ENCODE data around the gene CCDC183.
"Not testable (repeated sequence)": the region's sequence is repeated elsewhere in the genome, so short reads cannot be mapped to it uniquely, and the experiment has no call there.

The CCDC183 gene

DNA sequence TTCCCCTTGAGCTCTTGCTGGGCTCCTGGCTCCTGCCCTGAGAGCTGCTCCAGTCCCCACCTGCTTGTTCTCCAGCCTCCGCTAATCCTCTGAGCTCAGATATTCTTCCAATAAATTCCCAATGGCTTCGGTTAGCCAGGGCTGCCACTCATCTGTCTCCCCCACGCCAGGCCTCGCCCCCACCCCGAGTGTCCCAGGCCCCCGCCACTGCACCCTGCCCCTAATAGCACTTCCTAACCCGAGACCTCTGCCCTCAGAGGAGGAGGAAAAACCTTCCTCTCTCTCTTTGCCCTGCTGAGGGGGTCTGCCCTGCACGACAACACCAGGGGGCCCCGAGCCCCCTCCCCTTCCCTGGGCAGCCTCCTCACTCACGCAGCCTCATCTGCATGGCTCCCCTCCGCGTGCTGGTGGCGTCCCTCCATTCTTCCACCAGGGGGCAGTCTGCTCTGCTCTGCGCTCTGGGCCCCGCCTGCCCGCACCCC lies 26.4 kb upstream of the CCDC183 start:
- TF ChIP-seq ZNF274 (IDR thresholded peaks at IDR 0.05; ENCODE audit: low read depth, low read length) = no peak
- no peak overlapping the region for H3K4me3 ChIP-seq (ENCODE audit: low read length)

DNA sequence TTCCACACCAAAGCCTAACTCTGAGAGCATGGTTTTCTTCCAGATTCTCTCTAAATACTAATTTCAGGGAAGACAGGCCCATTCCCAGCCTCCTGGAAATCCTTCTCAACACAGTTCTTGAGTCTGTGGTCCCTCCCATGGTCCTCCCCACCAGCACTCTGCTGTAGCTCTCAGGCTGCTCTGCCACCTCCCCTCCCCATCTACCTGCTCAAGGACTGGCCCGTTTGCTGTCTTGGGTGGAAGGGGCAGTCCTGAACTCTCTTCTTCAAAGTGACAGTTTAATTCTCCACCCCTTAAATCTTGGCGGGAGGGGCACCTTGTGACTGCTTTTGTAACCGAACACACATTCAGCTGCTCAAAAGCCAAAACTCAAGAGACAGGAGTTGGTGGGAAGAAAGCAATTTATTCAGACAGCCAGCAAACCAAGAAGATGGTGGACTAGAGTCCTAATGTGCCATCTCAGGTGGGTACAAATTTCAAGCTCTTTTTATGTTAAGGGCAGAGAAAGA lies 24.2 kb upstream of the CCDC183 start:
- no peak for TF ChIP-seq ZNF274 (IDR thresholded peaks at IDR 0.05; ENCODE audit: low read depth, low read length)

DNA sequence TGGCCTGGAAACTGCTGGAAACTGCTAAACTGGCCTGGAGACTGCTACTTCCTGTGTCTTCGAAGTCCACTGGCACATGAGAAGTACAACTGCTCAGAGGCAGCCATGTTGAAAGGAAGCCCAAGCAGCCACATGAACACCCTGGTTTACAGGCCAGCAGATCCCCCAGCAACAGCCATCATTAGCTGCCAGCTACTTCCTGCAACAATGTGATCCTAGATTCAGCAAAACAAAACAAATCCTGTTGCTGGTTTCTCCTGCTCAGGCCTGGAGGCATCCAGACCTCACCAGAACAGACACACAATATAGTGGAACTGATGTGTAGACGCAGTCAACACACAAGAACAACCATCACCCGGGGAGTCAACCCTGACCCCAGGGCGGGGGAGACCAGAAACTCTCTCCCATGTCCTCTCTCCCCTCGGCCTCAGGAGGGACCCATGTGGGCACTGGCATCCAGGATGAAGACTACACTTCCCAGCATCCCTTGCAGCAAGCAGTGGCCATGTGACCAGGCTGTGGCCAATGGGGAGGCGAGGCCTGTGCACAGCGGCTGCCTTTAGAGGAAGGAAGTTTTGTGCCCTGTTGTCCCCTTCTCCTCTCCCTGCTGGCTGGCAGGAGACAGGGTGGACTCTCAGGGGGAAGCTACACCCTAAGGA lies 22.6 kb upstream of the CCDC183 start:
- TF ChIP-seq ZNF274 (IDR thresholded peaks at IDR 0.05; ENCODE audit: low read depth, low read length) = no peak
- no peak overlapping the region for H3K4me3 ChIP-seq (ENCODE audit: low read length)

More for the DNA sequence above, 24.2 kb upstream of the CCDC183 start:
- no peak overlapping the region for H3K4me3 ChIP-seq (ENCODE audit: low read length)

DNA sequence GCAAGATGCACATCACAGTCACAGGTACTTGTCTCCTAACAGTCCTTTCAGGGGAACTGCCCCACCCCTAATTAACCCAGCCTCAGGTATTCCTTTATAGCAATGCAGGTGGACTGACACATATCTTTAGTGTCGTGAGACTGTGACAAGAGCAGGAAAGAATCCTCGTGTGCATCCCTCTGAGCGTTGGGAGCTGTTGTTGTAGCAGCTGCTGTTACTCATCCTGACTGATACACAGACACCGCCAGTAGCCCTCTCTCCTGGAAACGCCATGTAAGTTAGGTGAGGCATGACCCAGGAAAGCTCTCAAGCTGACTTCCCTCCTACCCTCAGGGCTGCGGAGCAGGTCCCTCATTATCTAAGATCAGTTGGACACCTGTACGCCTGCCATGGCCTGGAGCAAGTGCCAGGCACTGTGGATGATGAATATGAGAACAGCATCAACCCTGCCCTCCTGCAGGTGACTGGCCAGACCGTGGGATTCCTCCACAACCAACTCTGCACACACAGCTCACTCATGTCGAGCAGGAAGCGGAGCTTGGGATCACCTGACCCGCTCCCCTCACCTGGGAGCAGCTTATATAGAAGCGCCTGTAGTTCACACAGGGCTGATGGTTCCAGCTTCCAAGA lies 21.6 kb upstream of the CCDC183 start:
- H3K4me3 ChIP-seq (ENCODE audit: low read length) = no peak overlapping the region
- TF ChIP-seq ZNF274 (IDR thresholded peaks at IDR 0.05; ENCODE audit: low read depth, low read length) = no peak

DNA sequence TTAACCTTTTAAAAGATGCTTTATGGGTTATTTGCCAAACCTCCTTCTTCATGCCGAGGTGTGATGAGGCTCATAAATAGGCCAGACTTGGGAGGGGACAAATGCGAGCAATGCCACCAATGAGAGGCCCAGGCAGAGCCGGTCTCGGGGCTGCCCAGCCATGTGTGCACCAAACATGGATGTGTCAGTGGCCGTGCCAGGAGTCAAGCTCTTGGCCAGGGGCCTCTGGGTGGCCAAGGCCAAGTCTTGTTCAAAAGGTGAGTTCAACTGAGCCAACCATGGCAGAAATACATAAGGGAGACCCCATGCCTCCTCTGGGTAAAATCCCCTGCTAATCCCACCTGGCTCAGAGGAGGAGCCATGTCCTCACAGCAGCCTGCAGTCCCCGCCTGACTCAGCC lies 20.9 kb upstream of the CCDC183 start:
- H3K4me3 ChIP-seq (ENCODE audit: low read length) = no peak overlapping the region
- no peak for TF ChIP-seq ZNF274 (IDR thresholded peaks at IDR 0.05; ENCODE audit: low read depth, low read length)

DNA sequence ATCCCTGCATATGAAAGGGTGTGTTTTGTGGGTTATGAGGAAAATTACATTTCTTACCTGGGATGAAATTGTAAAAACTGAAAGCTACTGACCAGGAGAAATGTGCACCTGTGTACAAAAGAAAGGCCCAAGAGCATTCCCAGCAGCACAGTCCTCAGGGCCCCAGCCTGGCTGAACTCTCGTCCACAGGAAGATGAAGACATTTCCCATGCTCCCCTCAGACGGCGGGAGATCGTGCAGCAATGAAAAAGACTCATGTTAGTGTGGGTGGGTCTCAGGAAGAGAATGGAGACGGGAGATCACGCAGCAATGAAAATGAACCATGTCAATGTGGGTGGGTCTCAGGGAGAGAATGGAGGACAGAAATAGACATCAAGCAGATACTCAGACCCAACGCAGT lies 19.2 kb upstream of the CCDC183 start:
- H3K4me3 ChIP-seq (ENCODE audit: low read length) = no peak overlapping the region
- TF ChIP-seq ZNF274 (IDR thresholded peaks at IDR 0.05; ENCODE audit: low read depth, low read length) = no peak

DNA sequence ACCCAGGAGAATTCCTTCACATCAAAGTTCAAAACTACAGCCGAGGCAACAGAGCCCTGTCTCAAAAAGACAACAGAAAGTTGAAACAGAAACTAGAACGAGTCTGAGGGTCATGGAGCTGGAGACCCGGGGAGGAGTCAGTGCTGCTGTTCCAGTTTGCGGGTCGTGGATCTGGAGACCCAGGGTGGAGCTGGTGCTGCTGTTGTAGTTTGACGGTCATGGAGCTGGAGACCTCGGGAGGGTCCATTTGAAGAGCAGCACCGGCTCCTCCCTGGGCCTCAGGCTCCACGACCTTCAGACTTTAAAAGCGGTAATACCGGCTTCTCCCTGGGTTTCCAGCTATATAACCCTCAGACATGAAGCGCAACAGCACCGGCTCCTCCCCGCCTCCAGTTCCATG lies 18.8 kb upstream of the CCDC183 start:
- H3K4me3 ChIP-seq (ENCODE audit: low read length) = no peak overlapping the region
- TF ChIP-seq ZNF274 (IDR thresholded peaks at IDR 0.05; ENCODE audit: low read depth, low read length) = no peak

DNA sequence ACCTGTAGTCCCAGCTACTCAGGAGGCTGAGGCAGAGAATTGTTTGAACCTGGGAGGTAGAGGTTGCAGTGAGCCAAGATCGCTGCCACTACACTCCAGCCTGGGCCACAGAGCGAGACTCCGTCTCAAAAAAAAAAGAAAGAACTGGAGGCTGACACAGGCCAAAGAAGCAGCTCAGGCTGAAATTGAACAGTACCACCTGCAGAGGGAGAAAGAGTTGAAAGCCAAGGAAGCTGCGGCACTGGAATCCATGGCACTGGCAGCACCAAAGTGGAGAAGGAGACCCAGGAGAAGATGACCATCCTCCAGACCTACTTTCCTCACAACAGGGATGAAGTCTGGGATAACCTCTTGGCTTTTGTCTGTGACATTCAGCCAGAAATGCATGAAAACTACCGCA lies 16.3 kb upstream of the CCDC183 start:
- TF ChIP-seq ZNF274 (IDR thresholded peaks at IDR 0.05; ENCODE audit: low read depth, low read length) = no peak
- no peak overlapping the region for H3K4me3 ChIP-seq (ENCODE audit: low read length)

DNA sequence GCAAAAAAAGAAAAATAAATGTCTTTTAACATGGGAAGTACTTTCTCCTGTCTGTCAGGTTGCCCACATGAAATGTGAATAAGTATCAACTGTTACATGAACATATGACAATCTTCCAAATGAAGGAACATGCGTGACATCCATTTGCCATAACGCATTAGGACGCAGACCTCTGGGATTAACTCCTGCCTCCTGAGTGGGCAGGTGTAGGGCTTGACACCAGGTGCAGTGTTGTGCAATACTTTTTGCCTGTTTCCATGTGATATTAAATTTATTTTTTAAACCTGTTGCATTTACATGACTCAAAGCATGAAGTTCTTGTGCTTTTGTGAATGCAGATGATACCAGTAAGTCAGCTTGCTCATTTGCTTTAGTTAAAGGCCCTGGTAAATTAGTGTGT lies 13.7 kb upstream of the CCDC183 start:
- TF ChIP-seq ZNF274 (IDR thresholded peaks at IDR 0.05; ENCODE audit: low read depth, low read length) = no peak
- H3K4me3 ChIP-seq (ENCODE audit: low read length) = no peak overlapping the region

DNA sequence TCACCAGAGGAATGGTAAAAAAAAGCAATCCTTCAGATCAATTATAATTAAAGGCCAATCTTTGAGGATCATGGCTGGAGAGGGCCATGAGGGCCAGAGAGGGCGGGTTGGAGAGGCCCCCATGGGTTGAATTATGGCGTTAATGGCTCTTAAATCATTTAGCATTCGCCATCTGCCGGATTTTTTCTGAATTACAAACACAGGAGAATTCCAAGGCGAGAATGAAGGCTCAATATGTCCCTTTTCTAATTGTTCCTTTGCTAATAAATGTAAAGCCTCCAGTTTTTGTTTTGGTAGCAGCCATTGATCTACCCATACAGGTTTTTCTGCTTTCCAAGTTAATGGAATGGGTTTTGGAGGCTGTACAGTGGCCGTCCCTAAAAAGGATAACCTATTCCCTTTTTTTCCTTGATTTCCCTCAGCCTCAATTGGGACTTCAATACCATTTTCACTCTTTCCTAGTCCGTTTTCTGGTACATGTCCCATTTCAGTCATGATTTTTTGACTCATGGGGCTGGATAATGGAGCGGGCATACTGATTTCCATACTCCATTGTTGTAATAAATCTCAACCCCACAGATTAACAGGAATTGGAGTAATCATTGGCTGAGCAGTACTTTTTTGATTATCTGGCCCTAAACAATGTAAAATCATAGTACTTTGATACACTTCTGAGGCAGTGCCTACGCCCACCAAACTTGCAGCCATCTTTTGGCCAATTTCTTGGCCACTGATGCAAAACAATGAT lies 11.7 kb upstream of the CCDC183 start:
- no peak for TF ChIP-seq ZNF274 (IDR thresholded peaks at IDR 0.05; ENCODE audit: low read depth, low read length)
- no peak overlapping the region for H3K4me3 ChIP-seq (ENCODE audit: low read length)

DNA sequence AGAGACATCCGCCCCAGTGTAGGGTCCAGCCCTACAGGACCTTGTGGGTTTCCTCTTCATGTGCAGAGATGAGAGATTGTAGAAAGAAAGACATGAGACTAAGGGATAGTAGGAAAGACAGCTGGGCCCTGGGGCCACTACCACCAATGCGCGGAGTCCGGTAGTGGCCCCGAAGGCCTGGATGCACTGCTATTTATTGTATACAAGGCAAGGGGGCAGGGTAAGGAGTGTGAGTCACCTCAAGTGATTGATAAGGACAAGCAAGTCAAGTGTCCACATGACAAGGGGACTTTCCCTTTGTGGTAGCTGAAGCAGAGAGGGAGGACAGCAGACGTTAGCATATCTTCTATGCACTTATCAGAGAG lies 11.2 kb upstream of the CCDC183 start:
- no peak overlapping the region for H3K4me3 ChIP-seq (ENCODE audit: low read length)
- TF ChIP-seq ZNF274 (IDR thresholded peaks at IDR 0.05; ENCODE audit: low read depth, low read length) = no peak

DNA sequence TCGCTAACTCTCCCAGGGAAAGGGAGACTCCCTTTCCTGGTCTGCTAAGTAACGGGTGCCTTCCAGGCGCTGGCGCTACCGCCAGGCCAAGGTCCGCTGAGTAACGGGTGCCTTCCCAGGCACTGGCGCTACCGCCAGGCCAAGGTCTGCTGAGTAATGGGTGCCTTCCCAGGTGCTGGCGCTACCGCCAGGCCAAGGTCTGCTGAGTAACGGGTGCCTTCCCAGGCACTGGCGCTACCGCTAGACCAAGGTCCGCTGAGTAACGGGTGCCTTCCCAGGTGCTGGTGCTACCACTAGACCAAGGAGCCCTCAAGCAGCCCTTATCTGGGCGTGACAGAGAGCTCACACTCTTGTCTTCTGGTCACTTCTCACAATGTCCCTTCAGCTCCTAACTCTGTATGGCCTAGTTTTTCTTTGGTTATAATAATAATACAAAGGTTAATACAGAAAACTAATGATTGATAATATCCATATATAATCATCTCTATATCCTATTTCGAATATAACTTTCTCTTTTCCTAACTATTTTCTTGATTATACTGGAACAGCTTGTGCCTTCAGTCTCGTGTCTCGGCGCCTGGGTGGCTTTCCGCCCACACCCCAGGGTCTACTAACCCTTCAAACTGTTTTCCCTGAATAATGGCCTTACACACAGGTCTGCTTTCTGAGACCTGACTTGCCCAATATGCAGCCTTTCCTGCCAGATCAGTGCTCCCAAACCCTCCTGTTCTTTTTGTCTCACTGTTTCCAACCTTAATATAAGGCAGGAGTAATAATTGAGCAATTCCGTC lies 10.4 kb upstream of the CCDC183 start:
- not testable (repeated sequence) for H3K4me3 ChIP-seq (ENCODE audit: low read length)

DNA sequence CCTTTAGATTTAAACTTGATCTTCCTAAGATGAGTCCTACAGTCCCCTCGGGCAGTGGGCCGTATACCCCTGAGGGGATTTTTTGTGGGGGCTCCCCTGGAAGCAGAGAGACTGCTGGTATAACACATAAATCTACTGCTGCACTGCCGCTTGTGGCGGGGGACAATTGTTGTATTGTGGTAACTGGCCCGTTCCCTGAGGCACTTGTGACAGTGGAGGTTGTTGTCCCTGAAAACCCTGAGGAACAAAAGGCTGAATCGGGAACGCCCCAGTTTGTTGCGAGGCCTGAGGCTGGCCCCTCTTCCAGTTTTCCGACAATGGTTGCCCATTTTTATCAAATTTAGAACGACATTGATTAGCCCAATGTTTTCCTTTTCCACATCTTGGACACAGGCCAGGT lies 9.7 kb upstream of the CCDC183 start:
- TF ChIP-seq ZNF274 (IDR thresholded peaks at IDR 0.05; ENCODE audit: low read depth, low read length) = no peak
- no peak overlapping the region for H3K4me3 ChIP-seq (ENCODE audit: low read length)

DNA sequence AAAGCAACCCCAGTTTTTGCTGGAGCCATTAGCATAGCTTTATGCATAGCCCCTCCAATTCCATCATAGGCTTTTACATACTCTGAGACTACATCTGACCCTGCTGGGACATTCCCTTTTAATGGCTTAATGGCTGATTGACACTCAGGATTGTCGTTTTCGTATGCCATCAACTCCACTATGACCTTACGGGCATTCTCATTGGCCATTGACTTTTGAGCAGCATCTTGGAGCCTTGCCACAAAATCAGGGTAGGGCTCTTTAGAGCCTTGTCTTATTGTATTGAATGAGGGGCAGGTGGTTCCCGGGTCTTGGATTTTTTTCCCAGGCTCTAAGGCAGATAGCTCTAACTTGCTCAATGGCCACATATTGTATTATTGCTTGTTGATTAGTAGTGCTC lies 9.2 kb upstream of the CCDC183 start:
- not testable (repeated sequence) for H3K4me3 ChIP-seq (ENCODE audit: low read length)
